ENCODE data around the gene EME2.

EME2 gene, protein sequence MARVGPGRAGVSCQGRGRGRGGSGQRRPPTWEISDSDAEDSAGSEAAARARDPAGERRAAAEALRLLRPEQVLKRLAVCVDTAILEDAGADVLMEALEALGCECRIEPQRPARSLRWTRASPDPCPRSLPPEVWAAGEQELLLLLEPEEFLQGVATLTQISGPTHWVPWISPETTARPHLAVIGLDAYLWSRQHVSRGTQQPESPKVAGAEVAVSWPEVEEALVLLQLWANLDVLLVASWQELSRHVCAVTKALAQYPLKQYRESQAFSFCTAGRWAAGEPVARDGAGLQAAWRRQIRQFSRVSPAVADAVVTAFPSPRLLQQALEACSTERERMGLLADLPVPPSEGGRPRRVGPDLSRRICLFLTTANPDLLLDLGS

DNA sequence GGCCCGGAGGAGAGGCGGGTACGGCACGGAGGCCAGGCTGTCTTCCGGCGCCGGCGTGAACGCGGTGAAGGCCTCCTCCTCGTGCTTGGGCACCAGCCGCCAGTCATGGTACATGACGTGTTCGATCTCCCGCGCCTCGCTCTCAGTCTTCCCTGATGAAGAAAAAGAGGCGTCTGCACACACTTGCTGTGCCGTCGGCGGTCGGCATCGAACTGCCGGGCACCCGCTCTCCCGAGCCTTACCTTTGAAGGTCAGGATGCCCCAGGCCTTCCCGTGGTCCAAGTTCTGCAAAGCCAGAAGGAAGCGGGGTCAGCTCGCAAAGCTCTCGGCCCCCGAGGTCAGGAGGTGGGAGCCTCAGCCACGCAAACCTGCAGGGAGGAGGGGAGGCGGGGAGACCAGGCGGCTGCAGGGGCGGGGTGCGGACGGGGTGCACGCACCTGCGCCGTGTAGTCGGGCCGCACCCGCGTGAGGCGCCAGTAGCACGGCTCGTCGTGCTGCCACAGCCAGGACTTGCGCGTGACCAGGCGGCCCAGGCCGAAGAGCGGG lies at the start of gene EME2:
Gene EME2, plus strand, starts transcription at position 449 of the 546 bp plus-strand sequence. CDS start 418 bp downstream, outside the sequence.
- in situ Hi-C loops (cut with MboI; ENCODE audit: low pct_unique_long_range_greater_than_20kb, low sequenced_read_pairs, unreplicated experiment), result no loop called here
- peak; percentile 62 for DNase-seq (ENCODE audit: low spot score)
- TF ChIP-seq, protein P1, sequence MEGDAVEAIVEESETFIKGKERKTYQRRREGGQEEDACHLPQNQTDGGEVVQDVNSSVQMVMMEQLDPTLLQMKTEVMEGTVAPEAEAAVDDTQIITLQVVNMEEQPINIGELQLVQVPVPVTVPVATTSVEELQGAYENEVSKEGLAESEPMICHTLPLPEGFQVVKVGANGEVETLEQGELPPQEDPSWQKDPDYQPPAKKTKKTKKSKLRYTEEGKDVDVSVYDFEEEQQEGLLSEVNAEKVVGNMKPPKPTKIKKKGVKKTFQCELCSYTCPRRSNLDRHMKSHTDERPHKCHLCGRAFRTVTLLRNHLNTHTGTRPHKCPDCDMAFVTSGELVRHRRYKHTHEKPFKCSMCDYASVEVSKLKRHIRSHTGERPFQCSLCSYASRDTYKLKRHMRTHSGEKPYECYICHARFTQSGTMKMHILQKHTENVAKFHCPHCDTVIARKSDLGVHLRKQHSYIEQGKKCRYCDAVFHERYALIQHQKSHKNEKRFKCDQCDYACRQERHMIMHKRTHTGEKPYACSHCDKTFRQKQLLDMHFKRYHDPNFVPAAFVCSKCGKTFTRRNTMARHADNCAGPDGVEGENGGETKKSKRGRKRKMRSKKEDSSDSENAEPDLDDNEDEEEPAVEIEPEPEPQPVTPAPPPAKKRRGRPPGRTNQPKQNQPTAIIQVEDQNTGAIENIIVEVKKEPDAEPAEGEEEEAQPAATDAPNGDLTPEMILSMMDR (IDR thresholded peaks at IDR 0.05; ENCODE audit: extremely low read depth, insufficient read depth, missing control alignments), result no peak

DNA sequence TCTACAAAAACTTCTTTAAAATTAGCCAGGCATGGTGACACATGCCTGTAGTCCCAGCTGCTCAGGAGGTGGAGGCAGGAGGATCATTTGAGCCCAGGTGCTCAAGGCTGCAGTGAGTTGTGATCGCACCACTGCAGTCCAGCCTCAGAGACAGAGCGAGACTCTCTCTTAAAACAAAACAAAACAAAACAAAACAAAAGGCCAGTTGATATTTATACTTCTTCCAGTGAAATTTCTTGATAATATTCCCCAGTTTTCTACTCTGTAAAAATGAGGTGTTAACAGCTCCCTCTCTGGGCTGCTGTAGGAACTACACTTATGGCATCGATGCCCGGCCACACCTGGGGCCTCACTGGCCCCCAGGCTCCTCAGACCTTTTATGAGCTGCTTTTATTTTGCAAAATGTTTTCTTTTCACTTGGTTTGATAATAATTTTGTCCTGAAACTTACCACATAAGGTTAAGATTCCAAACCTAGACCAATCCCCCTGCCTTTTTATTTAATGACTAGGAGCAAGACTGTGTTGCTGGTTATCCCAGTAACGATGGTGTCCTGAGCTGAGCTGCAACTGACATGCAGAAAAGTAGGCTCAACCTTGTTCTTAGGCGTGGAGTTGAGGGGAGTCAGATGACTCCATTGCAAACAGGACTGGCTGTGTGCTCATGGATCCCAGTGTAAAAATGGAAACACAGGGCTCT lies 49.0 kb upstream of the EME2 start:
- TF ChIP-seq, protein P1 (IDR thresholded peaks at IDR 0.05; ENCODE audit: extremely low read depth, insufficient read depth, missing control alignments), result peak; percentile 73
- peak; percentile 67 for DNase-seq (ENCODE audit: low spot score)
- in situ Hi-C loops (cut with MboI; ENCODE audit: low pct_unique_long_range_greater_than_20kb, low sequenced_read_pairs, unreplicated experiment), result no loop called here

DNA sequence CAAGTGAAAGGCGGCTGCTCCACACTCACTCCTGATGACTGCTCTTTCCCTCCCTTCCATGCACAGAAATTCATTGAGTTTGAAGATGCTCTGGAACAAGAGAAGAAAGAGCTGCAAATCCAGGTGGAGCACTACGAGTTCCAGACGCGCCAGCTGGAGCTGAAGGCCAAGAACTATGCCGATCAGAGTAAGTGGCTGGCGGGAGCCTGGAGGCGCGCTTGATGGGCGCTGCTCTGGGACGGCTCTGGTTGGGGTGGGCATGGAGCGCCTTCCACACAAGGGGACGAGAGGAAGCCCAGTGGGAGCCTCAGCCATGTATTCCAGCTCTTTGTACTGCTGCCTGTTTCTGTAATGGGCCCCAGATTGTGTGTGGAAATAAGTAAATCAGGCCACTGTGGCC lies 48.1 kb upstream of the EME2 start:
- in situ Hi-C loops (cut with MboI; ENCODE audit: low pct_unique_long_range_greater_than_20kb, low sequenced_read_pairs, unreplicated experiment), result no loop called here
- DNase-seq (ENCODE audit: low spot score), result no peak
- TF ChIP-seq, protein P1 (IDR thresholded peaks at IDR 0.05; ENCODE audit: extremely low read depth, insufficient read depth, missing control alignments), result no peak

DNA sequence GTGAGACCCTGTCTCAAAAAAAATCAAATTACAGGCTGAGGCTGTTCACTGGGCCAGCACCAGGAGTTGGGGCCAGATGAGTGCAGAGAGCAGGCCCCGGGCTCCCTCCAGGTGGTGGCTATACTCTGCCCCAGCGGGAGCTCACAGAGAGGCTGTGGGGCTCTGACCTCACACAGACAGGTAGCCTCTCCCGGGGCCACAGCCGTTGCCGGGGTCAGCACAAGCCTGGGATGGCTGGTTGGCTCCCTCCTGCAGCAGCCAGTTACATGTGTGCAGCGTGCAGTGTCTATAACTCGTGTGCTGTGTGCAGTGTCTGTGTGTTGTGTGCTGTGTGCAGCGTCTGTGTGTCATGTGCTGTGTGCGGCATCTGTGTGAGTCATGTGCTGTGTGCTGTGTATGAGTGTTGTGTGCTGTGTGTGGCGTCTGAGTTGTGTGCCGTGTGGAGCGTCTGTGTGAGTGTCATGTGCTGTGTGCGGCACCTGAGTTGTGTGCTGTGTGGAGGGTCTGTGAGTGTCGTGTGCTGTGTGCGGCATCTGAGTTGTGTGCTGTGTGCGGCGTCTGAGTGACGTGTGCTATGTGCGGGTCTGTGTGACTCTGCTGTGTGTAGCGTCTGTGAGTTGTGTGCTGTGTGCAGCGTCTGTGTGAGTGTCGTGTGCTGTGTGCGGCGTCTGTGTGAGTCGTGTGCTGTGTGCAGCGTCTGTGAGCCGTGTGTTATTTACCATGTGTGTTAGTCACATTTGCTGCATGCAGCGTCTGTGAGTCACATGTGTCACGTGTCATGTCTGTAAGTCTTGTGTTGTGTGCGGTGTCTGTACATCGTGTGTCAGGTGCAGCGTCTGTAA lies 45.7 kb upstream of the EME2 start:
- DNase-seq (ENCODE audit: low spot score), result no peak
- in situ Hi-C loops (cut with MboI; ENCODE audit: low pct_unique_long_range_greater_than_20kb, low sequenced_read_pairs, unreplicated experiment), result no loop called here
- TF ChIP-seq, protein P1 (IDR thresholded peaks at IDR 0.05; ENCODE audit: extremely low read depth, insufficient read depth, missing control alignments), result no peak

DNA sequence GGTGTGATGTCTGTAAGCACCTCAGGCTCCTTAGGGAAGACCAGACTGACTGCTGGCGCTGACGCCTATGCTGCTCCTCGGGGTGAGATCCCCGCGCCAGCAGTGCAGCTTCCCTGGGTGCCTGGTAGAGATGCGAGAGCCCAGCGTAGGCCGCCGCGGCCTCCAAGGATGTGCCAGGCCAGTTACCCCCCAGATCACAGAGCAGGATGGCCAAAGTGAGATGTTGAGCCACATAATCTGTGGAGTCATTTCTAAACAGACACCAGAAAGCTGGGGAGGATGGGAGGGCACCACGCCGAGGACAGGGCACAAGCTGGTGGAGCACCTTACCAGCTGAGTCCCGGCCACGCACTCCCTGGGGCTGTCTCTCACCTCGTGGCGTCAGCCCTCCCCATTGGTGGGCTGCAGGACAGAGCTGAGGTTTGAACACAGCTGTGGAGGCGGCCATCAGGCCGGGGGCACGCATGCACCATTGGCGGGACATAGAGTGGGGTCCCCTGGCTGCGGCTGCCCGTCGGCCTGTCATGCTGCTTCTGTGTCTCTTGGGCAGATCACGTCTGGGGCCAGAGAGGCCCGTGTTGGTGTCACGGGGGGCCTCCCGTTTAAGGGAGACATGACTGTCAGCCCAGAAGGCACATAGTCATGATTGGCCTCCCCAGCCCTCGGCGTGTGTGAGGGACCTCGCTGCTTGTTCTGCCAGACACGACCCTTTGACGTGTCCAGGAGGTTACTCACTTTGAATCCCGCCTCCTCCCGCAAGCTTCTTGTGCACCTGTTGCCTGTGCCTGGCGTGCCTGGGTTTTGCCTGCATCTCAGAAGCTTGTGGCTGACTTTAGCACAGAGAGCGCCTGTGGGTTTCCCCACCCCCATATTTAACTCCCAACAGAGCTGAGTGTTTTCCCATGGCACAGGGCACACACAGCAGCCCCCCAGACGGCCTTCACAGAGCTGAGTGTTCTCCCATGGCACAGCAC lies 44.7 kb upstream of the EME2 start:
- TF ChIP-seq, protein P1 (IDR thresholded peaks at IDR 0.05; ENCODE audit: extremely low read depth, insufficient read depth, missing control alignments), result no peak
- DNase-seq (ENCODE audit: low spot score), result no peak
- in situ Hi-C loops (cut with MboI; ENCODE audit: low pct_unique_long_range_greater_than_20kb, low sequenced_read_pairs, unreplicated experiment), result no loop called here

All from GM13977 (cell line).